ENCODE measurements around the gene DLX5.

Gene DLX5

DNA sequence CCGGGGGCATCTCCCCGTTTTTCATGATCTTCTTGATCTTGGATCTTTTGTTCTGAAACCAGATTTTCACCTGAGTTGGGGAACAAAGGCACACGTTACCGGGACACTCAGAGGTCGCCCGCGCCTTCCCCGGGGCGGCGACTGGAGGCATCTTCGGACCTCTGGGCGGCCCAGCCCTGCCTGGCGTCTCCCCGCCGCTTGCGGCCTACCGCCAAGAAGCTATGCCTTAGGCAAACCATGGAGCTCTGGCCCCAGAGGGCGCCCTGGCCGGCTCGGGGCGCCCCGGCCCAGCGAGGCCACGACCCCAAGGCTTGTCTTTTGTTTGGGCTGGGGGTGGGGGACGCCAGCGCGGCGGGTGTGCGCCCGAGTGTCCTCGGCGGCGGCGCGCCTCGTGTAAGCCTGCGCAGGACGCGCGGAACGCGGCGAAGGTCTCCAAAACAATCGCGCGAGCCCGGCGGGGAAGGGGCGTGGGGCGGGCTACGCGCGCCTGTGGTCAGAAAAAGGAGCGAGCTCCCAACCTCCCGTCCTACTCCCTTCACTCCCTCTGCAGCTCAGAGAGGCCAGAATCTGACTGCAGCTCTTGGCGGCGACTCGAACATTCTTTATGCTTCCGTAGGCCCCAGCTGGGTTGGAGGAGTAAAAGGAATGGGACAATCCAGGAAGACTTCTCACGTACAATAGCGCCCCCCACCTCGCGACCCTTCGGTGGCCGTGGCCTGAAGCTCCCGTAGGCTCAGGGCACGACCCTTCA lies 3.5 kb downstream of the DLX5 start:
- TF ChIP-seq GATA3 (IDR thresholded peaks at IDR 0.05; ENCODE audit: low read depth, low read length) = no peak
- no peak for TF ChIP-seq GATA2 (IDR thresholded peaks at IDR 0.05; ENCODE audit: low read depth, low read length)

DNA sequence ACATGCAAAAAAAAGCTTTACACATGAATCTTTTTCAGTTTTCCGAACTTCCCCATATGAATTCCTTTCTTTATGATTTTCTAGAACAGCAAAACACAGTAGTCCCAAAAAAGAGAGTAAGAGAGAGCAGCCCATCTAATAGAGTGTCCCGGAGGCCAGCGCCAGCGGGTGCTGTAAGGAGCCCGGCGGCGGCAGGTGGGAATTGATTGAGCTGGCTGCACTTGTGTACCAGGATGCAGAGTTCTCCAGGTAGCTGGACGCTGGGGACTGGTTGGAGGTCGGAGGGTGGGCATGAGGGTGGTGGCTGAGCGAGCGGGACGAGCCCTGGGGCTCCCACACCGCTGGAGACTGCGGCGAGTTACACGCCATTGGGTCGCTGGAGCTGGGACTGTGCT lies 4.0 kb downstream of the DLX5 start:
- TF ChIP-seq GATA3 (IDR thresholded peaks at IDR 0.05; ENCODE audit: low read depth, low read length) = no peak
- no peak for TF ChIP-seq GATA2 (IDR thresholded peaks at IDR 0.05; ENCODE audit: low read depth, low read length)

DNA sequence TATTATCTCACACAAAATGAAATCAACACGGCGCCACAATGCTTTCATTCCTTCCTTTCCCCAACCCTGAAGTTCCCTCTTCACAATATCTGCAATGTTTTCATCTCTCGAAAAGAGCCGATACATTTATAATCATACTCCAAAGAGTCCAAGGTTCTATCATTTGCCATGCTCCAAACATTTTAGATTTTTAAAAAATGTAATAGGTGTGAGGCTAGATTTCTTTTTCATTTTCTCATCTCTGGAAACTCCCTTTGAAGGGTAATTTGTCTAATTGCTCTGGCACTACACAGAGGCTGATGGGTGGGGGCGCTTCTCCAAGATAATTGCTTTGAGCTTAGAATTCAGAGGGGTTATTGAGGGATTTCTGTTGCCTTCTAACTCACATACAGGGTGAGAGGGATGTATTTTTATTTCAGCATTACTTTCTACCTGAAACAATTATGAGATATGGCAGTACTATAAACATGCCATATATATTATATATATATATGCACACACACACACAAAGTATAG lies 4.9 kb downstream of the DLX5 start:
- TF ChIP-seq GATA2 (IDR thresholded peaks at IDR 0.05; ENCODE audit: low read depth, low read length) (no peak), GATA3 (IDR thresholded peaks at IDR 0.05; ENCODE audit: low read depth, low read length) (no peak)

DNA sequence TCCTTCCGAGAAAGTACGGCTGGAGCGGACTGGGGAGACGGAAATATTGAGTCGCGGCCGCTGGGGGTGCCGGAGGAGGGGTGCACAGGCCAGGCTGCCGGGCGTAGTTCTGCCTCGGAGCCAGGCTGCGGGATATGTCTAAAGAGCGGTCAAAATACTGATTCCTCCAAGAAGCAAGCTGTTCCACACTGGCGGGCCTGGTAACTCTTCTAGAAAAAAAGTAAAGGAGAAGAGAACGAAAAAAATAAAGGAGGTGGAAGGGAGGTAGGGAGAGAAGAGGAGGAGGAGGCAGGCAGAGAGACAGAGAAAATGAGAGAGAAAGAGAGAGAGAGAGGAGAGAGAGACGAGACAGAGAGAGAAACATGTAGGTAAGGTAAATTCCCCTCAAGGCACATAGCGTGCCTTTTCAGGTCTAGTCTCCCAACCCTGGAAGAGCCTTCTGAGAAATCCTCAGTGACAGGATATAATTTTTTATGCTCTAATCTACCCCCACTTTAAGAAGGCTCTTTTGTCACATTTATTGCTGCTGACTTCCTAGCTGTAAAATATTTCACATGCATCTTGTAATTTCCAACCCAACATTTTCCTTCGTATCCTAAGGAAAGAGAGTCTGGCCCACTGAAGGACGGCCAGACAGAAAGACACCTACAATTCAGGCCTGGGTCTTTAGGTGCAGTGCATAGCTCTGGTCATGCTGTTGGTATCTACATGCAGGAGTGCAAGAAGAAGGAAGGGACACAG lies 5.7 kb downstream of the DLX5 start:
- TF ChIP-seq GATA2 (IDR thresholded peaks at IDR 0.05; ENCODE audit: low read depth, low read length) (no peak), GATA3 (IDR thresholded peaks at IDR 0.05; ENCODE audit: low read depth, low read length) (no peak)

DNA sequence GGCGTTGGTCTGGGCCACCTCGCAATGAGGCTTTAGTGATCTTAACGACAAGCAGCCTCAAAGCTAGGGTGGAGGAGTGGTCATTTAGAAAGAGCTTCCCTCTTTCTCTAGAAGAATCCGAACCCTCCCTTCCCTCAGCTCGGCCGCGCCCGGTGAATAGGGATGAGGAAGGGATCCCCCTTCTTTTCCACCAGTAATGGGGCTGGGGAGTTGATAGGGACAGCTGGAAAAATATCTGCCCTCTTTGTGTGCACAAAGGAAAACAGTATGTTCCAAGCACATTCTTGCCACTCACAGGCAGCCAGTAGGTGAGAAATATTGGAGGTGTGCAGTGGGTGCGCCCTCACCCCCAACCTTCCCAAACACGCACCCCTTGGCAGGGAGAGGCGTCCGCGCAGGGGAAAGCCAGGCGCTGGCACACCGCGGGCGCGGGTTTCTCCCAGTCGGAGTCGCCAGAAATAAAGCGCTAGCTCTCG lies 6.5 kb downstream of the DLX5 start:
- TF ChIP-seq GATA2 (IDR thresholded peaks at IDR 0.05; ENCODE audit: low read depth, low read length) = no peak
- no peak for TF ChIP-seq GATA3 (IDR thresholded peaks at IDR 0.05; ENCODE audit: low read depth, low read length)

DNA sequence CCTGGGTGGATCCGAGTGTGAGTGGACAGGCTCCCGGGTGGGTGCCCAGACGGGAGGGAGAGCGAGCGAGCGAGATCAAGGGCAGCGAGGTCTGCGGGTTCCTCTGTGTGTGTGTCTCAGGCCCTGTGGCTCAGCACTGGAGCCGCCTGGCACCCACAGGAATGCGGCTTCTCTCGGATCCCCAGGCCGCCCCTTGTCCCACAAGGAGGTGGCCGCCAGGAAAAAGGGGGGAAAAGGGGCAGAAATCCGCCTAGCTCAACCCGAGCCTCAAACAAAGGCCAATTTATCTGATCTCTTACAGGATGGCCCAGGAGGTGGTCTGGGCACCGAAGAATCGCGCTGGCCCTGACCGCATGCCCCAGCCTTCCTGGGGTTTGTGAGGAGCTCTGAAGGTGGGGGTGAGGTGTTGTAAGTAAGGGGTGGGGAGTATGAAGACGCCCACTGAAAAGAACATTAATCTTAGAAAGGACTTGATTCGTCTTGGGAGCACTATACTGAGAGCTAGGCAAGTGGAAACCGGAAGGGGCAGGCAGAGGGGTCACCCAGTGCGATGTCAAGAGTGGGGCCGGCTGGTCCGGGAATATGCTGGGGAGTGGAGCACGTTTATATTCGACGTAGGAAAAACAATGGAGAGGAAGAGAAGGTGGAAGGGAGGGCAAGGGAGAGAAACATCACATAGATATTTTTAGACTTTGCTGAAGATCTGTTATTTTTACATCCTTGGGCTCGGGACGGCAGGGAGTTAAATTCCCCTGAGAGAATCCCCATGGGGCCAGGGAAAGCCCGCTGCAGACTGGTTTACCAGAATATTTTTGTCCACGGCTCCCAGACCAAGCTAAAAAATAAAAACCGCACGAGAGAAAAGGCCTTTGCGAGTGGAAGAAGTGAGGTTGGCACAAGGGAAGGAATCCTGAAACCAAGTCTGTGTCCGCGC lies 7.2 kb downstream of the DLX5 start:
- TF ChIP-seq GATA2 (IDR thresholded peaks at IDR 0.05; ENCODE audit: low read depth, low read length) = no peak
- TF ChIP-seq GATA3 (IDR thresholded peaks at IDR 0.05; ENCODE audit: low read depth, low read length) = no peak

DNA sequence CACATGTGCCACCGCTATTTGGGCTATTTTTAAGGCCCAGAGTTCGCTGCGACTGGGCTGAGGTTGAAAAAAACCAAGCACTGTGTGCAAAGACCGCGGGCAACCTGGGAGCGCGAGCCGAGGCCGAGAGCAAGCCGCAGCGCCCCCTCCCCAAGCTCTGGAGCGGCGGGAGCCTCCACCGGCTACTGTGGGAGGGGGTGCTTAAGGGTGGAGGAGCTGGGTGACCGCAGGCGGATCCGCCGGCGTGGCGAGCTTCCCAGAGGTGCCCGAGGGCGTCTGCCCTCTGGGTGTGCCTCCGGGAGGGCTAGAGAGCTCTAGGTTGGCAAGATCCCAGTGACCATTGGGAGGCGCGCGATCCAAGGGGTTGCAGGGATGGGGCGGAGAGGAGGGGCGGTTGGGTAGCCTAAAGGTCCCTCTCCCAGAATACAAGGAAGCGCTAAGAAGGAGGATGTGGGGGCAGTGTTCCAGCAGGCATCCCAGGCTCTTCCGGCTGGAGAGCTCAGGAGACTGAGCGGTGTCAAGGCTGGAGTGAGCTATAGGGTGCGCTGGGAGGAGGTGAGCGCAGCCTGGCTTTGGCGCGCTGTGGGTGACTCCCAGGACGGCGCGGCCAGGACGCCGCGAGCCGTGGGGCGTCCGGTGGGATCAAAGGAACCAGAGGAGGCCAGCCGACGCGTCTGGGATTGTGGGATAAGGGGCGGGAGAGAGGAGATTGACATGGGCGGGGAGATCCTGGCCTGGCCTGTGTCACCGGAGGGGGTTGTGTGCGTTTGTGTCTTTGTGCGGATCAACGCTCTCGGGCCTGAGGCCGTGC lies 8.0 kb downstream of the DLX5 start:
- no peak for TF ChIP-seq GATA3 (IDR thresholded peaks at IDR 0.05; ENCODE audit: low read depth, low read length)
- no peak for TF ChIP-seq GATA2 (IDR thresholded peaks at IDR 0.05; ENCODE audit: low read depth, low read length)

DNA sequence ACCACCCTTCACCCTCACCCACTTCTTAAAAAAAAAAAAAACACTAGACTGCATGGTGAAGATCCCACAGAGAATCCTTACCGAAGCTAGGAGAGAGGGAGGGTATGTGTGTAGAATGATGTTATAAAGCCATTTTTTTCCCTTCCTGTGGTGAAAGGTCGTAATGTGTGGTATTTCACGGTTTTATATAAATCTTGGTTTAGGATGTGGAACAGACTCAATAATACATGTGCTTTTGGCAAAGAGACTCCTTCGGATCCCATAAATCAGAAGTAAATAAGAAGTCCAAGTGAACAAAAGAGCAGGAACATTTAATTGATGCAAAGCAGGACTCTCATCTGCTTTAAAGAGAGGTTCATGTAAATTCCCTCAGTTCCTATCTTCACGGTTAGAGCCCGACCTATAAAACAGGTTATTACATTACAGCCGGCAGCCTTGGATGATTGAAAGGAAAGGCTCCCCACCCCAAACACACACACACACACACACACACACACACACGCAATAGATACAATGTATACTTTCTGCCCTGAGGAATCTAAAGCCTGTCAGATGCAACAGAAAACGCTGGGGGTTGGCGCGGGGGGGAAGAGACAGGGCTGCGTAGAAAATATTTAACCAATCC lies 8.8 kb downstream of the DLX5 start:
- no peak for TF ChIP-seq GATA2 (IDR thresholded peaks at IDR 0.05; ENCODE audit: low read depth, low read length)
- TF ChIP-seq GATA3 (IDR thresholded peaks at IDR 0.05; ENCODE audit: low read depth, low read length) = no peak

DNA sequence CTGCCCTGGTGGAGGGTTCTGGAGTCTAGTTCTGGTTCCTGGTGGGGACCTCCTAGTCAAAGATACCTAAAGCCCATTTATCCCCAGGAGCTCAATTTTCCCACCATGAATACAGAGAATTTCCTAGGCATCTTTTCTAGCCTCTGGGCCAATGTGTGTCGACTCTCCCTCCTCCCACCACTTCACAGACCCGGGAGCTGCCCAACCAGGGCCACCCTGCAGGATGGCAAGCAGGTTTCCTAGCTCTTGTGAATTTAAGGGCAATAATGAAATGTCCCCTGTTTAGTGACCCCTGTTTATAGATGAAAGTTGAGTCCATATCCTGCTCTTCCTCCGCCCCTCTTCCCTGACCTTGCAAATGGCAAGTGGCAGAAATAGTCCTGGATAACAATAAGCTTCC lies 9.4 kb downstream of the DLX5 start:
- TF ChIP-seq GATA3 (IDR thresholded peaks at IDR 0.05; ENCODE audit: low read depth, low read length) (no peak), GATA2 (IDR thresholded peaks at IDR 0.05; ENCODE audit: low read depth, low read length) (no peak)

DNA sequence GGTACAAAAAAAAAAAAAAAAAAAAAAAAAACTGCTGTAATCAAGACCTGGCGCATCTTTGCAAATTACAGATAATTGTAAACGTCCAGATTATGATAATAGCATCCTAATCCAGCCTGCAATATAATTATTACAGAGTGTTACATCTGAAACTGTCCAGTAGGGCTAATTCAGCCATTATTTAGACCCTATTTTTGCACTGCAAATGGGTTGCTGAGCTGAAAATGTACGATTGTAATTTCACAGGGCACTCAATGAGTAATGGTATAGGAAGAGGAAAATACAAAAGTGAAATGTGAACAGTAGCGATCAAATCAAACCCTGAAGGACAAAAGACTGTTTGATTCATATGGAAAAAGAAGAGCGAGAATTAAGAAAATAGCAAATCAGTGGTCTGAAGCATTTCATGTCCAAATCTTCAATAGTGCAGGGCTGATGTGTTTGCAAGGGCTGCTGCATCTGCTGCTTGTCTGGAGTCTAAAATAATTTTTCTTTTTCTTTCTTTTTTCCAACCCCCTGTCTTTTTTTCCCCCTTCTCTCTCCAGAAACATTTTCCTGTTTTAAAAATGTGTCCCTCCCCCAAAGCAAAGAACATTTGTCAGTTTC lies 10.4 kb downstream of the DLX5 start:
- no peak for TF ChIP-seq GATA2 (IDR thresholded peaks at IDR 0.05; ENCODE audit: low read depth, low read length)
- no peak for TF ChIP-seq GATA3 (IDR thresholded peaks at IDR 0.05; ENCODE audit: low read depth, low read length)

DNA sequence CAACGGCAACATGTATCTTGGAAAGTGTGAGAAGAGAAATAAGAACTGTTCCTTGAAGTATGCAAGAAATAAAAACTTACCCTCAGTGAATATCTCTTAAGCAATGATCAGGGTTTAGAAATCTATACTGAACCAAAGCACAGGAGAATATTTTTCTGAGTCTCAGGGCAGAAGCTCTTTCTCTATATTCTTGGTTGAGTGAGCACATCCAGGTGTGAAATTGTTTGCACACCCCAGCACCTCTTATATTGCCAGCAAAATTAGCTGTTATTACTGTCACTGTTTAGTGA lies 10.8 kb downstream of the DLX5 start:
- no peak for TF ChIP-seq GATA3 (IDR thresholded peaks at IDR 0.05; ENCODE audit: low read depth, low read length)
- TF ChIP-seq GATA2 (IDR thresholded peaks at IDR 0.05; ENCODE audit: low read depth, low read length) = no peak

DNA sequence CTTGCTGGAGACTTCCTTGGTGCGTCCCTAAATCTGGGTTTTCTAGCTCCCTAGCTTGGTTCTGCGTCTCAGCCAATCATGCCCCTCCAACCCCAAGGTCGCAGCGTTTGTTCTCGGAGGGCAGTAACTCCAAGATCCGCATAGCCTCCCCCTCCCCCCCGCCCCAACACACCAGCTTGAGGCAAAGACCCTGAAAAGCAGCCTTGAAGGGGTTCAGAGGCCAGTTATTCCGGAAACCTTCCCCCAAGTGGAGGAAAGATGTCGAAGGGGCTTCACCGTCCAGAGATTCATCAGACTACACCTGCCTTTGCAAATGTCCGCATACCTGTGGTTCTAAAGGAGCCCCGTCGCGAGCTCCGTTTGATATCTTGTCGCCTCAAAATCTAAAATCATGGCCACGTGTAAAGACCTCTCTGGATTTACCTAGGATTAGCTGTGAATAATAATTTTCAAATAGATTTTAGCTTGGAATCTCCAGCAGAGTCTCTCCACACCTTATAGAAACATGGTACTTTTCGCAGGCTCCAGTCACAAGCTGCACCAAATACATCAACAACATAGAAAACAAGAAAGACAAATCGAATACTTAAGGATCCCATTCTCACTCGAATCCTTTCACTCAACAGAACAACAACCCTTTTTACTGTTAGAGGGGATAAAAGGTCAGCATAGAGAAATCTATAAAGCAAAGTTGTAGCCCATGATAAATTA lies 11.3 kb downstream of the DLX5 start:
- TF ChIP-seq GATA3 (IDR thresholded peaks at IDR 0.05; ENCODE audit: low read depth, low read length) (no peak), GATA2 (IDR thresholded peaks at IDR 0.05; ENCODE audit: low read depth, low read length) (no peak)

Measured in SH-SY5Y (cell line).